CD4-positive, alpha-beta T cell treated with Interleukin-12 subunit alpha and Interleukin-12 subunit beta, for 1 hour (primary cell): ENCODE measurements around the gene ST3GAL5.
"Not testable (repeated sequence)": the region's sequence is repeated elsewhere in the genome, so short reads cannot be mapped to it uniquely, and the experiment has no call there.

Source experiments
- DNase-seq: peaks from one replicate; pipeline ENCODE4 v3.0.0-alpha.2; 2020

Gene ST3GAL5

DNA sequence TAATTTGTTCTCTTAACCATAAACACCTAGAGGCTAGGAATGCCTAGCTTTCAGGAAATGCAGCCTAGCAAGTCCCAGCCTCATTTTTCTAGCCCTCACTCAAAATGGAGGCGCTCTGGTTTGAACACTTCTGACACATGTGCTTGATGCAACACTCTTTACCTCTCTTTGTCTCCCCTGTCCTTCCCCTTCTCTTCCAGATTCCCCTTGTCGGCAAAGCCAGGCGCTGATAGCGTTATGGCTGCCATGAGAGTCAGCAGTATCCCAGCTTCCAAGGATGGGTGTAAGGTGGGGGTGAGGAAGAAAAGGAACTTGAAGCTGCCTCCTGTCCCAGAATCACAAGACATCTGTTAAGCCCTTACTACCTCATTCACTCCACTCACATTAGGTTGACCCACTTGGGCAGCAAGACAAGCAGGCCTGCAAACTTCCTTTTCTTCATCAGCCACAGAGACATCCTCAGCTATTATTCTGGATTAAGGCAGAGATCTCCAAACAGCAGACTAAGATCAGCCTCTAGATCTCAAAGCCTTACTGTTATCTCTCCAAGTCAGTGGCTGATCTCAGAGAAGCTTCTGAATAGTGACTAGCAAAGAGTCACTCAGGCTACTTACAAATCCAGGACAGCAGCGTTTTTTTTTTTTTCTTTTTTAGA lies 1.9 kb upstream of the ST3GAL5 start:
- DNase-seq, result no peak

DNA sequence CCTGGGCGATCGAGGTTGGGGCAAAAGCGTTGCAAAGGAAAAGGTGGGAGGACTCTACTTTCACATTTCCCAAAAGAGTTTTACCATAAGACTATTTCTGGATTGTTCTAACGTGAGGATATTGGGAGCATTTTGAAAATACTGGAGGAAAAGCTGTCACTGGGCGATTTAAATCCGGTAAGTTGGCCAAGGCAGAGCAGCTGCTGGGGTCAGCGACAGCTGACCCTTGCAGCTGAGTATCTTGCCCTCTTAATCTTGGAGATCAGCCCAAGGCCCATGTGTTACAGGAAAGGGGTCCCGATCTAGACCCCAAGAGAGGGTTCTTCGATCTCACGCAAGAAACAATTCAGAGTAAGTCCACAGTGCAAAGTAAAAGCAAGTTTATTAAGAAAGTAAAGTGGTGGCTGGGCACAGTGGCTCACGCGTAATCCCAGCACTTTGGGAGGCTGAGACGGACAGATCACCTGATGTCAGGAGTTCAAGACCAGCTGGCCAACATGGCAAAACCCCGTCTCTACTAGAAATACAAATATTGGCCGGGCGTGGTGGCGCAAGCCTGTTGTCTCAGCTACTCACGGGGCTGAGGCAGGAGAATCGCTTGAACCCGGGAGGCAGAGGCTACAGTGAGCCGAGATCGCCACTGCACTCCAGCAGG lies 964 bp upstream of the ST3GAL5 start:
- DNase-seq, result no peak

DNA sequence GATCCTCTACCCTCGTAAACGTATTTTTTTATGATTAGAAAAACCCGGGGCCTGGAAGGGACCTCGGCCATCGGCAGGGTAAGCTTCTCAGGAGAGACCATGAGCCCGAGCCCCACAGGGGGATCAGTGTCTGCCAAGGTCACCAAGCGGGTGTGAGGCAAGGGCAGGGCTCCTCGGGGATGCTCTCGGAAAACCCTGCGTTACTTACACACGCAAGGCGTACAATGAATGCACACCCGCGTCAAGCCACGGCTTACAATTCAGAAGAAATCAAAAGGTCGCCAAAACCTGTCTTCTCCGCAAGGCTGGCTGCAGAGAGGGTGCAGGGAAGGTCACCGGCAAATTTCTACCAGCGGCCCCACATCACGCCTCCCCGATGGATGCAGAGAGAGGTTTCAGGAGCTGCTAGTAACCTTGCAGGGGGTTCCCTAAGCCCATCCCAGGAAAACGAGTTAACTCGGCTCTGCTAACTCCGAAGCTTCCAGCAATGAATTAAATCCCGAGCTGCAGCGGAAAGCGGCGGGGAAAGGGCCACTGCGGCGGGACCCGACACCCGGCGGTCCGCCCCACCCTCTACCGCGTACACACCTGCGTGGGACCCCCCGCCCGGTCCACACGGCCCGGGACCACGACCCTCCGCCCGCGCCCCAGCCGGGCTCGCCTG lies 638 bp downstream of the ST3GAL5 start:
- peak; percentile 23 for DNase-seq

- peak; percentile 52 for DNase-seq
Observed at GRCh38 chr2:85887566-85888019, 1.2 kb downstream of the ST3GAL5 start.

DNA sequence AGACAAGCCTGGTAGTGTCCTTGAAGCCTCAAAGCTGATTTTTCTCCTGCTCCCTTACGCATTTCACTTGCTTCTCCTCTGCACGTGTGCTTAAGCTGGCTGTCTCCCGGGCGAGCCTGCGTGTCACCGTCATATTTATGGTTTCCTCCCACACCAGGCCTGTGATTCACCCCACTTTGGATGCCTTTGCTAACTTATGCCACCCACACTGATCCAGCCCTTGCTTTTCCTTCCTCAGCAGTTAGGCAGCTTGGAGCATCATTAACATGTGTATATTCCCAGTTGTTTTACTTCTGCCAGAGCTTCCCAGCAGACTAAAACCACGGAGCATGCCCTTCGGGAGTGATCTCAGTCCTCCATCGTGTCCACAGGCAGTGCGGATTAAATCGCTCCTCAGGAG lies 2.2 kb downstream of the ST3GAL5 start:
- peak; percentile 20 for DNase-seq

DNA sequence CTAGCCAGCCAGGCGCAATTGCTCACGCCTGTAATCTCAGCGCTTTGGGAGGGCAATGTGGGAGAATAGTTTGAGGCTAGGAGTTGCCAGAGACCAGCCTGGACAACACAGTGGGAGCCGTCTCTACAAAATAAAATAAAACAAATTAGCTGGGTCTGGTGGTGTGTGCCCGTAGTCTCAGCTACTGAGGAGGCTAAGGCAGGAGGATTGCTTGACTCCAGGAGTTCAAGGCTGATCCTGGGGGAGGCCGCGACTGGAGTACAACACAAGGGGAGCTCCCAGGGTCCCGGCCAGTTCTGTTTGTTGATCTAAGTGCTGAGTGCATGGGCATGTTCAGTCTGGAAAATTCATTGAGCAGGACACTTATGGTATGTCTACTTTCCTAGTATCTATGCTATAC lies 2.6 kb downstream of the ST3GAL5 start:
- no peak for DNase-seq

GRCh38 chr2:85881781-85882180 lies 7.0 kb downstream of the ST3GAL5 start:
- DNase-seq, result not testable (repeated sequence)

DNA sequence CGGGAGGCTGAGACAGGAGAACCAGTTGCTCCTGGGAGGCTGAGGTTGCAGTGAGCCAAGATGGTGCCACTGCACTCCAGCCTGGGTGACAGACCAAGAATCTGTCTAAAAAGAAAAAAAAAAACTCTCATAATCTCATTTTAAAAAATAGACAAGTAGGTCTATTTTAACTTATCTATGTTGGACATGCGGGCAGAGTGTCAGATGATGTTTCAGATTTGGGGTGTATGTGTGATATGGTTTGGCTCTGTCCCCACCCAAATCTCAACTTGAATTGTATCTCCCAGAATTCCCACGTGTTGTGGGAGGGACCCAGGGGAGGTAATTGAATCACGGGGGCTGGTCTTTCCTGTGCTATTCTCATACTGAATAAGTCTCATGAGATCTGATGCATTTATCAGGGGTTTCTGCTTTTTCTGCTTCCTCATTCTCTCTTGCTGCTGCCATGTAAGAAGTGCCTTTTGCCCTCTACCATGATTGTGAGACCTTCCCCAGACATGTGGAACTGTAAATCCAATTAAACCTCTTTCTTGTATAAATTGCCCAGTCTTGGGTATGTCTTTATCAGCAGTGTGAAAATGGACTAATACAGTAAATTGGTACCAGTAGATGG lies 8.0 kb downstream of the ST3GAL5 start:
- not testable (repeated sequence) for DNase-seq

GRCh38 chr2:85878719-85879370 lies 9.9 kb downstream of the ST3GAL5 start:
- DNase-seq, result no peak

GRCh38 chr2:85875350-85876050 lies 13.3 kb downstream of the ST3GAL5 start:
- DNase-seq, result no peak

DNA sequence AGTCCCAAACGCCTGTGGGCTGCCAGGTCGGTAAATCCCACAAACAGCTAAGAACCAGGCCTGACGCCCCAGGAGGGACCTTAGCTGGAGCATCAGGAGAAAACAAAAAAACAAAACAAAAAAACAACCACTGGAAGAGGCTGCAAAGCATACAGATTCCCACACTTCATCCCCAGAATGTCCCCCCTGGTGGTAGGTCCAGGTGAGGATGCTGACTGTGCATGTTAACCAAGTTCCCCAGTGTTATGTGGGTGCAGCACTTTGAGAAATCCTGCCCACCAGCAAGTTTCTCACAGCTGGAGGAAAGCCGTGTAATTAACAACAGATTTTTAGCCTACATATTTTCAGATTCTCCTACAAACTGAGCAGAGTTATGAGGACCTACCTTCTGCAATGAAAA lies 15.1 kb downstream of the ST3GAL5 start:
- no peak for DNase-seq

DNA sequence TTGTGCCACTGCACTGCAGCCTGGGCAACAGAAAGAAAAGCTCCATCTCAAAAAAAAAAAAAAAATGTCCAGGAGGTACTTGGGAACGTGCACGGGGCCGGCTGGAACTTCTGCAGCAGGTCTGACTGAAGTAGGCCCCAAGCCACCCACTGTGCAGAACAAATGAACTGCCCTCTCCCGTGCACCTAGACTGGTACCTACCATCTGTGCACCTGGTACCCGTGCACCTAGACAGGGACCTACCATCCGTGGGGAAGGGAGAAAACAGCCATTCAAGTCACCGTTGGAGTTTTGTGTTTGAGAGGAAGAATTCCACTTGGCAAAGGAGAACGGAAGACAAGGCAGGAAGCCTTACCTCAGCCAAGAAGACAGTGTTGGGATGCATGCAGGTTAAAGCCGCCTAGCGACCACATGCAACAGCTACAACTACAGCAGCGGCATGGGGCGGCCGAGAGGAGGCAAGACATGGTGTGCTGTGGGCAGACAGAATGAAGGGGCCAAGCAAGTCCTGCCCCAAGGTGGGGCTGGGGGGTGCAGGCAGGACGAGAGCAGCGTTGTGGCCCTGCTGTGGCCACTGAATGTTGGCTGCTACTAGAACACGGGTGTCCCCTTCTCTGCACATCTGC lies 16.1 kb downstream of the ST3GAL5 start:
- DNase-seq, result no peak

- no peak for DNase-seq
Observed at GRCh38 chr2:85871494-85872164, 17.2 kb downstream of the ST3GAL5 start.

GRCh38 chr2:85868822-85869221 lies 20.0 kb downstream of the ST3GAL5 start:
- DNase-seq, result no peak

GRCh38 chr2:85867556-85868292 lies 21.1 kb downstream of the ST3GAL5 start:
- DNase-seq, result no peak

DNA sequence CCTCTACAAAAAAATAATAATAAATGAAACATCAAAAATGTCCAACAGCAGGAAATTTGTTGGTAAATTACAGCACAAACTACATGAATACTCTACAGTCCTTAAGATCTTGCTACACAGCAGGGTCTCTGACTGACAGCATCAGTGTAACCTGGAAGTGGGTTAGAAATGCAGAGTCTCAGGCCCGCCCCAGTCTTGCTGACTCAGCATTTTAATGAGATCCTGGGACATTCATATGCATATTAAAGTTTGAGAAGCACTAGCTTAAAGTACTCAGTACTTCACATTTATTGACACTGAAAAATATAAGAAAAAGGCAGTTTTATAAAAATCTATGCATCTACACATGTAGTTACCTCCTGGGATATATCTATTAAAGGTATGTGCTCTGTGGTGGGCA lies 21.7 kb downstream of the ST3GAL5 start:
- no peak for DNase-seq

DNA sequence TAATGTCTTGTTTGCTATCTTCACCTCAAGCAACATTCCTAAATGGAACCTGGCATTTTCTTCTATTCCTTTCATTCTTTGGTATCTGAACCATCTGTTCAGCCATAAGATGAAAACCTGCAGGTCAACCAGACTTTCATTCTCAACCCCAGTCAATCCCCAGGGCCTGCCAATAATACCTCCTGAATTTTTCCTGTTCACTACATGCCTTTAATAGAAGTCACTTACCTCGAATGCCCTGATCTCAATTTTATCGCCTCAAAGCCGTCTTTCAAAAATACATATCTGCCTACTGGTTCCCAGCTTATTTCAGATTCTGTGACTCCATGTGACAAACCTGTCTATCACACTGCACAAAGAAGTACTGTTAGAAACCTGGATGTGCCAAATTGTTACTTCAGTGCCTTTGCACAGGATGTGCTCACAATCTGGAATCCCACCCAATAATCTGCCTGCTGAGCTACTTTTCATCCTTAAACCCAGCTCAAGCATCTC lies 22.6 kb downstream of the ST3GAL5 start:
- no peak for DNase-seq

- DNase-seq, result no peak
Observed at GRCh38 chr2:85865539-85866164, 23.1 kb downstream of the ST3GAL5 start.

- no peak for DNase-seq
Observed at GRCh38 chr2:85864654-85865053, 24.1 kb downstream of the ST3GAL5 start.

DNA sequence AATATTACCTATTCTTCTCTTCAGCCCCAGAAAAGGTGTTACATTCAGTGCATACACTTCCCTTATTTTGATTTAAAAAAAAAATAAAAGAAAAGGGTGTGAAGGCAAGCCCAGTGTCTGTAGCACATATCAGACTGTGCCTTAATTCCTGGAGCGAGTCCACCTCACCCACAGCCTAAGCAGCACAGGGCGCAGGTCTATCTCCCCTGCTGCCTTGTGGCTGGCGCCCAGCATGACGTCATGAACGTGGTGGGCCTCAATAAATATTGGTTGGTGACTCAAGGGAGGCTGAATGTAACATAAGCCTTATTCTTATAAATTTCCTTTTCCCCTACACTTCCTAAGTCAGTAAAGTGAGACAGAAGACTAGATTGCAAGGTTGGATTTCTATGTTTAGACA lies 26.4 kb downstream of the ST3GAL5 start:
- peak; percentile 63 for DNase-seq
